ENCODE data around the gene IL25. TPM values are rescaled to one million over a fixed set of nuclear protein-coding genes. Genes with fewer than 3 reads are reported as not detected.
"Not testable (repeated sequence)": the region's sequence is repeated elsewhere in the genome, so short reads cannot be mapped to it uniquely, and the experiment has no call there.

The IL25 gene
- total and polyA plus RNA-seq, 2 of the 13 experiments (the other 11 are each of a cell fraction or from before 2014, with no cell fraction given), result not detected

DNA sequence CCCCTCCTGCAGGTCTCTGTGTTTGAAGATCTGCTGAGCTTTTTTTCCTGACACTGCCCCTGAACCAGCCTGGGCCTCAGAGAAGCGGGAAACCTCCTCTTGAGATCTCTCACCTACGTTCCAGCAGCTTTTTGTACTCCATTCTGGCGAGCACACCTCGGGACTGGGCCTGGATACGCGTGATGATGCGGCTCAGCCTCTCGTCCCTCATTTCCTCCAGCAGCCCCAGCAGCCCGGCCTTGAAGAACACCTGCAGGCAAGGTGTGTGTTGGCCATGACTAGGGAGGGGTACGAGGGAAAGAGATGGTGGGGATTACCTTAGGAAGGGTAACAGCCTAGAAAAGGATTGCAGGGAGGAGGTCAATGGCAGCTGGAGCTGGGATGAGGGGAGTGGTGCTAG, 52.6 kb downstream of the IL25 start:
- no TSS peak for BruUV-seq (replicated peaks)
- no peak for DNase-seq (ENCODE audit: low spot score)
- WGBS (ENCODE audit: low lambda C conversion rate), result 12% methylated on average over 10 of the region's 10 CpGs
- Histone ChIP-seq H3K36me3 (replicated peaks in 1 of 2; ENCODE audit: control insufficient read depth in 1 of 2, insufficient read depth in 2 of 2, low read length in 2 of 2) (no peaks in the 10 kb centered on the region), H3K4me1 (ENCODE audit: insufficient read depth, low read length) (no peaks in the 10 kb centered on the region), H3K79me2 (ENCODE audit: insufficient read depth, low read length) (no peaks in the 10 kb centered on the region), H3K4me2 (ENCODE audit: low read depth, low read length) (no peak overlapping the region), H3K4me3 (replicated peaks in 1 of 3; ENCODE audit: insufficient read depth in 1 of 3, low read depth in 2 of 3, low read length in 3 of 3) (no peak overlapping the region), H3K27me3 (ENCODE audit: control insufficient read depth in 1 of 2, insufficient read depth in 2 of 2, low read length in 2 of 2) (peaks cover 0 to 43% of the 10 kb centered on the region in 2 experiments; a peak in 4 of 5 replicates), H3K9ac (ENCODE audit: insufficient read depth, low read depth, low read length) (no peak overlapping the region), H2AFZ (ENCODE audit: low read length) (no peak overlapping the region), H4K20me1 (ENCODE audit: insufficient read depth, low read length) (no peaks in the 10 kb centered on the region), H3K9me3 (ENCODE audit: low read length) (no peaks in the 10 kb centered on the region), H3K27ac (ENCODE audit: extremely low read length, insufficient read depth, low read length) (no peak overlapping the region)
- TF ChIP-seq NFIB (CRISPR knock-in tag; IDR thresholded peaks at IDR 0.05; ENCODE audit: borderline replicate concordance), result 0 out of 2 replicates have a peak, but pooled peaks have one; percentile 61
- TF ChIP-seq, protein P1, sequence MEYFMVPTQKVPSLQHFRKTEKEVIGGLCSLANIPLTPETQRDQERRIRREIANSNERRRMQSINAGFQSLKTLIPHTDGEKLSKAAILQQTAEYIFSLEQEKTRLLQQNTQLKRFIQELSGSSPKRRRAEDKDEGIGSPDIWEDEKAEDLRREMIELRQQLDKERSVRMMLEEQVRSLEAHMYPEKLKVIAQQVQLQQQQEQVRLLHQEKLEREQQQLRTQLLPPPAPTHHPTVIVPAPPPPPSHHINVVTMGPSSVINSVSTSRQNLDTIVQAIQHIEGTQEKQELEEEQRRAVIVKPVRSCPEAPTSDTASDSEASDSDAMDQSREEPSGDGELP (IDR thresholded peaks at IDR 0.05; ENCODE audit: borderline replicate concordance, low read depth), result no peak
- ChIA-PET POLR2A (no interaction called here), CTCF (ENCODE audit: low intra/inter-chr PET ratio, low total read pairs) (no interaction called here)
- ATAC-seq, result no peak
- in situ Hi-C loops (cut with HindIII; ENCODE audit: extremely low pct_ligation_motif_present, low pct_unique_long_range_greater_than_20kb), result no loop called here
- intact Hi-C loops (cut with micrococcal nuclease; ENCODE audit: unreplicated experiment), result no loop called here
- FAIRE-seq, result no peak

DNA sequence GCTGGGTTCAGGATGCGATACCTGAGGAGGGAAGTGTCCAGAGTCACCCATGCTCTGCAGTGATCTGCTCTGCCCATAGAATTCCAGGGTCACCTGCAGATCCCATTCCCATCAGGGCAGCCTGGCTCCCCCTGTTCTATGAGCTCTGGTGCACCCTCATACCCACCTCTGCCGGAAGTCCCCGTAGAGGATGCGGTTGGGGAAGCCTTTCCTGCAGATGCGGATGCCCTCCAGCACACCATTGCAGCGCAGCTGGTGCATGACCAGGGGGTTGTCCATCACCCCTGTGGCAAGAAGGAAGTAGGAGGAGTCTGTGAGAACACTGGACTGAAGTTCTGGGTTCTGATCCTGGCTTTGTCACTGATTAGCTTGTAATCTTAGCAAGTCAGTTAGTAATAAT, 53.2 kb downstream of the IL25 start:
- peaks cover 0 to 41% of the 10 kb centered on the region in 2 experiments; a peak in 4 of 5 replicates for H3K27me3 ChIP-seq (ENCODE audit: control insufficient read depth in 1 of 2, insufficient read depth in 2 of 2, low read length in 2 of 2)
- H3K9ac ChIP-seq (ENCODE audit: insufficient read depth, low read depth, low read length); H3K79me2 ChIP-seq (ENCODE audit: insufficient read depth, low read length); CTCF ChIA-PET (ENCODE audit: low intra/inter-chr PET ratio, low total read pairs); H3K4me3 ChIP-seq (replicated peaks in 1 of 3; ENCODE audit: insufficient read depth in 1 of 3, low read depth in 2 of 3, low read length in 3 of 3); H2AFZ ChIP-seq (ENCODE audit: low read length); H4K20me1 ChIP-seq (ENCODE audit: insufficient read depth, low read length); BruUV-seq (replicated peaks); ATAC-seq; H3K9me3 ChIP-seq (ENCODE audit: low read length); DNase-seq (ENCODE audit: low spot score); POLR2A ChIA-PET; H3K4me1 ChIP-seq (ENCODE audit: insufficient read depth, low read length); H3K36me3 ChIP-seq (replicated peaks in 1 of 2; ENCODE audit: control insufficient read depth in 1 of 2, insufficient read depth in 2 of 2, low read length in 2 of 2); H3K4me2 ChIP-seq (ENCODE audit: low read depth, low read length); in situ Hi-C loops (cut with HindIII; ENCODE audit: extremely low pct_ligation_motif_present, low pct_unique_long_range_greater_than_20kb); intact Hi-C loops (cut with micrococcal nuclease; ENCODE audit: unreplicated experiment); FAIRE-seq; H3K27ac ChIP-seq (ENCODE audit: extremely low read length, insufficient read depth, low read length): not testable (repeated sequence)
- 50% methylated on average over 6 of the region's 6 CpGs for WGBS (ENCODE audit: low lambda C conversion rate)

MicroRNA genes within 50 kb of the gene (microRNA counts, 767-probe panel; counts per million panel counts)
- not detected for microRNA hsa-miR-208a
- microRNA hsa-miR-208b, result not detected

Small RNA genes lying within 50 kb of the gene (microRNA-seq; reads per million reads assigned to microRNA genes)
- gene MIR208A (not detected), gene MIR208B (not detected)

Small RNA genes lying within 50 kb of the gene (small RNA-seq; reads per million reads assigned to genes)
- 0 reads per million in 3 experiments for gene MIR208A (ENCODE audit: insufficient read depth in 2 of 3, insufficient read length in 3 of 3, low read depth in 2 of 3, low replicate concordance in 1 of 3)
- gene MIR208B (ENCODE audit: insufficient read depth in 2 of 3, insufficient read length in 3 of 3, low read depth in 2 of 3, low replicate concordance in 1 of 3), result 0 to 4.8 (median 0.65) reads per million in 3 experiments

Other genes starting within 250 kb of the IL25 start
- not detected in 2 replicates for gene SLC7A8, start 189.1 kb upstream of the IL25 start, total RNA-seq (2016; rRNA removed; fragmentation: Illumina TruSeq; extraction: Trizol)
- gene SLC7A8, start 189.1 kb upstream of the IL25 start, polyA plus RNA-seq (2011; rRNA removed), result 0.03 and 0.25 TPM in 2 replicates
- gene RNF212B, start 134.9 kb upstream of the IL25 start, total RNA-seq (2016; rRNA removed; fragmentation: Illumina TruSeq; extraction: Trizol), result not detected in 2 replicates
- gene RNF212B, start 134.9 kb upstream of the IL25 start, polyA plus RNA-seq (2011; rRNA removed), result 0.05 TPM in 1 of 2 replicates, not detected in the other
- gene HOMEZ, start 86.7 kb upstream of the IL25 start, total RNA-seq (2016; rRNA removed; fragmentation: Illumina TruSeq; extraction: Trizol), result 13.6 and 14.5 TPM in 2 replicates
- 31.8 and 35.0 TPM in 2 replicates for gene HOMEZ, start 86.7 kb upstream of the IL25 start, polyA plus RNA-seq (2011; rRNA removed)
- 8.3 and 16.5 TPM in 2 replicates for gene PPP1R3E, start 70.0 kb upstream of the IL25 start, total RNA-seq (2016; rRNA removed; fragmentation: Illumina TruSeq; extraction: Trizol)
- gene PPP1R3E, start 70.0 kb upstream of the IL25 start, polyA plus RNA-seq (2011; rRNA removed), result 22.5 and 26.5 TPM in 2 replicates
- gene BCL2L2, start 66.0 kb upstream of the IL25 start, total RNA-seq (2016; rRNA removed; fragmentation: Illumina TruSeq; extraction: Trizol), result 26.6 and 28.1 TPM in 2 replicates
- 49.8 and 58.5 TPM in 2 replicates for gene BCL2L2, start 66.0 kb upstream of the IL25 start, polyA plus RNA-seq (2011; rRNA removed)
- 173 and 233 TPM in 2 replicates for gene PABPN1, start 51.4 kb upstream of the IL25 start, total RNA-seq (2016; rRNA removed; fragmentation: Illumina TruSeq; extraction: Trizol)
- gene PABPN1, start 51.4 kb upstream of the IL25 start, polyA plus RNA-seq (2011; rRNA removed), result 524 and 560 TPM in 2 replicates
- gene SLC22A17, start 19.9 kb upstream of the IL25 start, total RNA-seq (2016; rRNA removed; fragmentation: Illumina TruSeq; extraction: Trizol), result 0.48 and 0.95 TPM in 2 replicates
- gene SLC22A17, start 19.9 kb upstream of the IL25 start, polyA plus RNA-seq (2011; rRNA removed), result 1.1 and 1.8 TPM in 2 replicates
- gene EFS, start 7.6 kb upstream of the IL25 start, total RNA-seq (2016; rRNA removed; fragmentation: Illumina TruSeq; extraction: Trizol), result not detected in 2 replicates
- not detected in 2 replicates for gene EFS, start 7.6 kb upstream of the IL25 start, polyA plus RNA-seq (2011; rRNA removed)
- not detected in 2 replicates for gene CMTM5, start 4.2 kb downstream of the IL25 start, total RNA-seq (2016; rRNA removed; fragmentation: Illumina TruSeq; extraction: Trizol)
- not detected in 2 replicates for gene CMTM5, start 4.2 kb downstream of the IL25 start, polyA plus RNA-seq (2011; rRNA removed)
- gene MYH6, start 35.5 kb downstream of the IL25 start, total RNA-seq (2016; rRNA removed; fragmentation: Illumina TruSeq; extraction: Trizol), result not detected in 2 replicates
- 0.01 TPM in 1 of 2 replicates, not detected in the other for gene MYH6, start 35.5 kb downstream of the IL25 start, polyA plus RNA-seq (2011; rRNA removed)
- 0.04 TPM in 1 of 2 replicates, not detected in the other for gene MYH7, start 62.9 kb downstream of the IL25 start, total RNA-seq (2016; rRNA removed; fragmentation: Illumina TruSeq; extraction: Trizol)
- gene MYH7, start 62.9 kb downstream of the IL25 start, polyA plus RNA-seq (2011; rRNA removed), result 0.01 and 0.04 TPM in 2 replicates
- 216 and 241 TPM in 2 replicates for gene NGDN, start 96.9 kb downstream of the IL25 start, total RNA-seq (2016; rRNA removed; fragmentation: Illumina TruSeq; extraction: Trizol)
- 131 and 154 TPM in 2 replicates for gene NGDN, start 96.9 kb downstream of the IL25 start, polyA plus RNA-seq (2011; rRNA removed)
- gene ZFHX2, start 179.0 kb downstream of the IL25 start, total RNA-seq (2016; rRNA removed; fragmentation: Illumina TruSeq; extraction: Trizol), result 0.44 and 0.49 TPM in 2 replicates
- gene ZFHX2, start 179.0 kb downstream of the IL25 start, polyA plus RNA-seq (2011; rRNA removed), result 0.17 and 0.24 TPM in 2 replicates
- gene THTPA, start 183.5 kb downstream of the IL25 start, total RNA-seq (2016; rRNA removed; fragmentation: Illumina TruSeq; extraction: Trizol), result 7.1 and 7.4 TPM in 2 replicates
- 8.2 and 8.7 TPM in 2 replicates for gene THTPA, start 183.5 kb downstream of the IL25 start, polyA plus RNA-seq (2011; rRNA removed)
- gene AP1G2, start 195.0 kb downstream of the IL25 start, total RNA-seq (2016; rRNA removed; fragmentation: Illumina TruSeq; extraction: Trizol), result 39.4 and 96.9 TPM in 2 replicates
- gene AP1G2, start 195.0 kb downstream of the IL25 start, polyA plus RNA-seq (2011; rRNA removed), result 611 and 685 TPM in 2 replicates
- gene JPH4, start 206.0 kb downstream of the IL25 start, total RNA-seq (2016; rRNA removed; fragmentation: Illumina TruSeq; extraction: Trizol), result 0.14 and 0.22 TPM in 2 replicates
- gene JPH4, start 206.0 kb downstream of the IL25 start, polyA plus RNA-seq (2011; rRNA removed), result 0.08 and 0.16 TPM in 2 replicates

All from HepG2 (cell line).